ENCODE data around the gene FLYWCH2.

The FLYWCH2 gene

GRCh38 chr16:2838928-2839327 lies 44.1 kb upstream of the FLYWCH2 start:
- H3K4me3 ChIP-seq (ENCODE audit: low read depth, low read length) = no peak overlapping the region
- peak; percentile 74 for DNase-seq (ENCODE audit: low read depth)
- TF ChIP-seq CTCF (IDR thresholded peaks at IDR 0.05; ENCODE audit: low read depth, low read length) = peak; percentile 90
- no peak for TF ChIP-seq POLR2A (IDR thresholded peaks at IDR 0.05; ENCODE audit: extremely low read depth, insufficient read length)
- 0 out of 2 replicates have a peak, but pooled peaks have one; percentile 12 for TF ChIP-seq MYC (IDR thresholded peaks at IDR 0.05; ENCODE audit: low read depth, low read length)
- TF ChIP-seq, protein P1, sequence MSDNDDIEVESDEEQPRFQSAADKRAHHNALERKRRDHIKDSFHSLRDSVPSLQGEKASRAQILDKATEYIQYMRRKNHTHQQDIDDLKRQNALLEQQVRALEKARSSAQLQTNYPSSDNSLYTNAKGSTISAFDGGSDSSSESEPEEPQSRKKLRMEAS (IDR thresholded peaks at IDR 0.05; ENCODE audit: low read depth, low read length) = peak; percentile 62; the same call in 1 of the 2 replicates

- no peak for TF ChIP-seq MYC (IDR thresholded peaks at IDR 0.05; ENCODE audit: low read depth, low read length)
- DNase-seq (ENCODE audit: low read depth) = no peak
- H3K4me3 ChIP-seq (ENCODE audit: low read depth, low read length) = no peak overlapping the region
Observed at GRCh38 chr16:2839650-2840450, 43.2 kb upstream of the FLYWCH2 start.

- no peak for DNase-seq (ENCODE audit: low read depth)
Observed at GRCh38 chr16:2840914-2841313, 42.1 kb upstream of the FLYWCH2 start.

GRCh38 chr16:2841606-2842339 lies 41.2 kb upstream of the FLYWCH2 start:
- DNase-seq (ENCODE audit: low read depth) = no peak
- TF ChIP-seq, protein P1 (IDR thresholded peaks at IDR 0.05; ENCODE audit: low read depth, low read length) = no peak
- TF ChIP-seq CTCF (IDR thresholded peaks at IDR 0.05; ENCODE audit: low read depth, low read length) = no peak
- no peak for TF ChIP-seq POLR2A (IDR thresholded peaks at IDR 0.05; ENCODE audit: extremely low read depth, insufficient read length)
- TF ChIP-seq MYC (IDR thresholded peaks at IDR 0.05; ENCODE audit: low read depth, low read length) = no peak
- no peak overlapping the region for H3K4me3 ChIP-seq (ENCODE audit: low read depth, low read length)

More at GRCh38 chr16:2840914-2841313, 42.1 kb upstream of the FLYWCH2 start:
- TF ChIP-seq CTCF (IDR thresholded peaks at IDR 0.05; ENCODE audit: low read depth, low read length) = no peak
- TF ChIP-seq, protein P1 (IDR thresholded peaks at IDR 0.05; ENCODE audit: low read depth, low read length) = no peak
- TF ChIP-seq POLR2A (IDR thresholded peaks at IDR 0.05; ENCODE audit: extremely low read depth, insufficient read length) = no peak
- no peak for TF ChIP-seq MYC (IDR thresholded peaks at IDR 0.05; ENCODE audit: low read depth, low read length)
- no peak overlapping the region for H3K4me3 ChIP-seq (ENCODE audit: low read depth, low read length)

DNA sequence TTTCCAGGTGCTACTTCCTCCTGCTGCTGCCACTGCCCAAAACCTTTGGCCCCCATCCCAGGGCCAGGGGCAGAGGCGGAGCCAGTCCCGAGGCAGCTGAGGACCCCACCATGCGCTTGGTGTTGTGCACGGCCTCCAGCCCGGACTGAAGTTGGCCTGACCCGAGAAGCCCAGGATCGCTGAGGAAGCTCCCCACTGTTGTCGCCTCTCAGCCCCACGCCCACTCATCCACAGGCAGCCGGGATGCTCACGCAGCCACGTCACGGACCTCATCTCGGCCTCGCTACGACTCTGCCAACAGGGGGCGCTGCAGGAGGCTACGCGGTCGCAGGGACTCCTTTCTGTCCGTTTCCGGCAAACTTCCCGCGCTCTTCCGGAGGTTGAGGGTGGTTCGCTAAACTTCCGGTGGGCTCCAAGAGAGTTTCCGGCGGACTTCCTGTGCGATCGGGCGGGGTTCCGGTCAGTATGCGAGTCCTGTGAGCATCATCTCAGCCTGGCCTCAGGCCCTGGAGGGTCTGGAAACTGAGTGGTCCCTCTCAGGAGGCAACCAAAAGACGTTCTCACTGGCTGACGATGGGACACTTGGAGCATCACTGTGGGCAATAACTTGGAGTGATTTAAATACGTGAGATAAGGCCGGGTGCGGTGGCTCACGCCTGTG lies 40.5 kb upstream of the FLYWCH2 start:
- peak; percentile 52 for TF ChIP-seq CTCF (IDR thresholded peaks at IDR 0.05; ENCODE audit: low read depth, low read length)
- no peak for TF ChIP-seq POLR2A (IDR thresholded peaks at IDR 0.05; ENCODE audit: extremely low read depth, insufficient read length)

GRCh38 chr16:2843526-2843925 lies 39.5 kb upstream of the FLYWCH2 start:
- no peak for DNase-seq (ENCODE audit: low read depth)

More for the DNA sequence above, 40.5 kb upstream of the FLYWCH2 start:
- peak; percentile 34 for DNase-seq (ENCODE audit: low read depth)
- no peak overlapping the region for H3K4me3 ChIP-seq (ENCODE audit: low read depth, low read length)

More at GRCh38 chr16:2843526-2843925, 39.5 kb upstream of the FLYWCH2 start:
- no peak overlapping the region for H3K4me3 ChIP-seq (ENCODE audit: low read depth, low read length)
- TF ChIP-seq, protein P1 (IDR thresholded peaks at IDR 0.05; ENCODE audit: low read depth, low read length) = no peak
- no peak for TF ChIP-seq POLR2A (IDR thresholded peaks at IDR 0.05; ENCODE audit: extremely low read depth, insufficient read length)
- TF ChIP-seq MYC (IDR thresholded peaks at IDR 0.05; ENCODE audit: low read depth, low read length) = no peak
- no peak for TF ChIP-seq CTCF (IDR thresholded peaks at IDR 0.05; ENCODE audit: low read depth, low read length)

All from NB4 (cell line).